NCI-H1417 treated with DMSO at 0.1 percent for 48 hours (cell line): Measurements from ENCODE around the gene XIRP2.

ENCODE experiments used
- DNase-seq: peaks from one replicate; lab custom pipeline; 2025; lab: John Stamatoyannopoulos, UW

XIRP2 gene, protein sequence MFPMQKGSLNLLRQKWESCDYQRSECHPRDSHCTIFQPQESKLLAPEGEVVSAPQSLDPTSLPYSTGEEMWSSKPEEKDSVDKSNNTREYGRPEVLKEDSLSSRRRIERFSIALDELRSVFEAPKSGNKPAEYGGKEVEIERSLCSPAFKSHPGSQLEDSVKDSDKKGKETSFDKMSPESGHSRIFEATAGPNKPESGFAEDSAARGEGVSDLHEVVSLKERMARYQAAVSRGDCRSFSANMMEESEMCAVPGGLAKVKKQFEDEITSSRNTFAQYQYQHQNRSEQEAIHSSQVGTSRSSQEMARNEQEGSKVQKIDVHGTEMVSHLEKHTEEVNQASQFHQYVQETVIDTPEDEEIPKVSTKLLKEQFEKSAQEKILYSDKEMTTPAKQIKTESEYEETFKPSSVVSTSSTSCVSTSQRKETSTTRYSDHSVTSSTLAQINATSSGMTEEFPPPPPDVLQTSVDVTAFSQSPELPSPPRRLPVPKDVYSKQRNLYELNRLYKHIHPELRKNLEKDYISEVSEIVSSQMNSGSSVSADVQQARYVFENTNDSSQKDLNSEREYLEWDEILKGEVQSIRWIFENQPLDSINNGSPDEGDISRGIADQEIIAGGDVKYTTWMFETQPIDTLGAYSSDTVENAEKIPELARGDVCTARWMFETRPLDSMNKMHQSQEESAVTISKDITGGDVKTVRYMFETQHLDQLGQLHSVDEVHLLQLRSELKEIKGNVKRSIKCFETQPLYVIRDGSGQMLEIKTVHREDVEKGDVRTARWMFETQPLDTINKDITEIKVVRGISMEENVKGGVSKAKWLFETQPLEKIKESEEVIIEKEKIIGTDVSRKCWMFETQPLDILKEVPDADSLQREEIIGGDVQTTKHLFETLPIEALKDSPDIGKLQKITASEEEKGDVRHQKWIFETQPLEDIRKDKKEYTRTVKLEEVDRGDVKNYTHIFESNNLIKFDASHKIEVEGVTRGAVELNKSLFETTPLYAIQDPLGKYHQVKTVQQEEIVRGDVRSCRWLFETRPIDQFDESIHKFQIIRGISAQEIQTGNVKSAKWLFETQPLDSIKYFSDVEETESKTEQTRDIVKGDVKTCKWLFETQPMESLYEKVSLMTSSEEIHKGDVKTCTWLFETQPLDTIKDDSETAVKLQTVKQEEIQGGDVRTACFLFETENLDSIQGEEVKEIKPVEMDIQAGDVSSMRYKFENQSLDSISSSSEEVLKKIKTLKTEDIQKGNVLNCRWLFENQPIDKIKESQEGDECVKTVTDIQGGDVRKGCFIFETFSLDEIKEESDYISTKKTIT (N-terminal part only)

GRCh38 chr2:166888180-166888579, at the start of gene XIRP2:
Gene XIRP2, plus strand, starts transcription at chr2:166888480. Its CDS starts 15,003 bp downstream, at chr2:166903483.
- DNase-seq: no peak

DNA sequence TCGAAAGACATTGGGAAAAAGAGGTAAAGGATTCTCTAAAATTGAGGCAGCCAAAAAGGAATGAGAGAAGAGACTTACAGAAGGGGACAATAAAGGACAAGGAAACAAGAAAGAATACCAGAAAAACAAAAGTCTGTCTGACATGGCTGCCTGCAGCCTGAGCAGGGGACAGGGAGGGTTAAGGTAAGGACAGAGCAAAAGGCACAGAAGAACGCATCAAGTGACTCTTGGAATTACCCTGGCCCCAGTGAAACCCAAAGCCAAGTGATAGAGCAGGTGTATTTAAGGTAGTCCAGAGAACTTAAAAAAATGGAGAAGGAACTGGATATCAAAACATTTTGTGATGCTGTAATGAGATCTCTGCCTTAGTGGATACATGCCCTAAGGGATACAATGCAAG, 47.1 kb upstream of the XIRP2 start:
- DNase-seq: no peak

DNA sequence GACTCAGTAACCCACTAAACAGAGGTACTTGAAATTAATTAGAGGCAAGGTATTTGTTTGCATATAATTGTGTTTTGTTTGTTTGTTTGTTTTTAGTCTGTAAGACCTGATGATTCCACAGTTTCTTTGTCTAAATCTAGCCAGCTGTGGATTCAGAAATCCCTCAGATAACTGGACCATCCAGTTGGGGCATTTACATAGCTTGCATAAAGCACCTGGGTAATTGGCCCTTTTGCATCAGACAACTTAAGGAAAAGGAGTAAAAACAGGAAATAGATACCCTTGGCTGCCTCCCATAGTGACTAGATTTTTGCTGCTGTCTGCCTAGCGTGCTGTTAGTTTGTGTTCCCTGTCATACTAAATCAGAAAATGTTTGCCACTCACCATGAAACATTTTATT, 46.6 kb upstream of the XIRP2 start:
- DNase-seq: no peak

DNA sequence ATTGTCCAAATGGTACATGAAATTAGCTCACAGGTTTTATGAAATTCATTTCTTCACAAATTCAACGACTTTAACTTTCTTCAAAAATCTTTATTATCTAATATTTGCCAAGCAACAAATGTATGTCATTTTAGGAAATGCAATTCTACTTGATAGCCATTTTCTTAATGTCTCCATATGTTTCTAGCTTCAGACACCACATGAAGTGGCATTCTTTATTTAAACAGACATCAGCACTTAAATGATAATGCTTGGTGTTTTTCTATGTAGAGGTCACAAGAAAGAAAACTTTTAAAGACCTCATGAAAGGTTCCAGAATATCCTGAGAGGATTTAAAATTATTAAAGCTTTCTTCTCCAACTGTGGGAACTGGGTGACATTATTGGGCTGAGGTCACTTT, 44.2 kb upstream of the XIRP2 start:
- no peak for DNase-seq

DNA sequence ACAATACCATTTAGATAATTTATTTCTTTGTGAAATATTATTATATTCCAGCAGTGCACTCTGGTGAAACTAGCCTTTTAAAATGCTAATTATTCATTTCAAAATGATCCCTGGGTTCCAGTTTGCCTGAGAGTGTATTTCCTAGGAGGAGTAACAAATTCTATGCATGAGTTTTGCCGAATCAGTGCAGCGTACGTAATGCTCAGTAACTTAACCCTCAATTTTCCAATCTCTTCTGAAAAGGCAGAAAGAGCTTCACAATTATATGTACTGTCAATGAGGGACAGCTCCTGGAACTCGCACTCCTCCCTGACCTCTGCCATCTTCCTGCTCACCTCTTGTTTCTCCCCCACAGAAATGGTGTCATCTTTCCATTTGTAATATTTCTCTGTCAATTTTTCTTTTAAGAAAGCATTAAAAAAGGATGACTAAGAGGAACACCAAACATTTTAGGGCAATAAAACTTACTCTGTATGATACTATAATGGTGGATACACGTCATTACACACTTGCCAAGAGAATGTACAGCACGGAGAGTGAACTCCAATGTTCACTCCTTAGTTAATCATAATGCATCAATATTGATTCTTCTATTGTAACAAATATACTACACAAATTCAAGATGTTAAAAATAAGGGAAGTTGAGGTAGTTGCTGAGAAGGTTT, 25.7 kb upstream of the XIRP2 start:
- DNase-seq: no peak

GRCh38 chr2:166867874-166868514, 20.3 kb upstream of the XIRP2 start:
- DNase-seq: no peak

DNA sequence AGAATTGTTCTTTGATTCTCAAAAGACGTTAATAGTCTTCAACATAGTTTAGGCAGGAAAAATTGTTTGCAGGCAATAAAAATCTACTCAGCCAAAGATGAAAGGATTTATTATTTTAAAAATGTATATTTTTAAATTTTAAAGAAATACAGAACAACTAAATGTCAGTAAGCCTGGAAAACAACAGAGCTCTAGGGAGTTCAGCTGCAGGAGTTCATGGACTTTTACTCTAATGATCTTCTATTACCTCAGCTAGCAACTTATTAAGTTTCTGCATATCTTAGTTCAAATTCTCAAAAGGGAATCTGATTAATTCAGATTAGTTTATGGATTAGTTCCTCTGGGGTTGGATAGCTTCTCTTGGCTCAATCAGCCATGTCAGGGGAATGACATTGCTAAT, 17.9 kb upstream of the XIRP2 start:
- DNase-seq: no peak

DNA sequence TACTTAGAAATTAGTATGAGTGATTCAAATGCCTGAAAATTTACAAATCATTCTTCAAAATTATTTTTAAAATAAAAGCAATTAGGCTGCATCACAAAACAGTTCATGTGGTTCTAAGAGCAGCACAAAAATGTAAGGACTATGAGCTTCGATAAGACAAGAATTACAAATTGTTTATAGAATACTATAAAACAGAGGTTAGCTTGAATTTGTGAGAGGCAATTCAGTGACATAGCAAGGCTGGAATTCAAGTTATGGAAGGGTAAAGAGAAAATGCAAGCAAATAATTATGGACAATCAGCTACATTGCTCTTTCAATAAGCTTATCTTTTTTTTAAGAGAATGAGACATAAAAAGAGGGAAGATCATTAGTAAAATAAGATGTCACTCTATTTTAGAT, 7.1 kb upstream of the XIRP2 start:
- DNase-seq: no peak

DNA sequence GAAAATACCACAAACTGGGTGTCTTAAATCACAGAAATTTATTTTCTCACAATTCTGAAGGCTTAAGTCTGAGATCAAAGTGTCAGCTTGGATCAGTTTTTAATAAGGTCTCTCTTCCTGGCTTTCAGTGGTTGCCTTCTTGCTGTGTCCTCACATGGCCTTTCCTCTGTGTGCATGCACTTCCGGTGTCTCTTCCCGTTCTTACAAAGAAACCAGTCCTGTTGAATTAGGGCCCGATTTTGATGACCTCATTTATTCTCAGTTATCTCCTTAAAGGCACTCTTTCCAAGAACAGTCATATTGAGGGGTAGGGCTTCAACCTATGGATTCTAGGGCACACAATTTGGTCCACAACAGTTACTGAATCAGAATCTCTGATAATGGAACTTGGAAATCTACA, 5.4 kb upstream of the XIRP2 start:
- no peak for DNase-seq

DNA sequence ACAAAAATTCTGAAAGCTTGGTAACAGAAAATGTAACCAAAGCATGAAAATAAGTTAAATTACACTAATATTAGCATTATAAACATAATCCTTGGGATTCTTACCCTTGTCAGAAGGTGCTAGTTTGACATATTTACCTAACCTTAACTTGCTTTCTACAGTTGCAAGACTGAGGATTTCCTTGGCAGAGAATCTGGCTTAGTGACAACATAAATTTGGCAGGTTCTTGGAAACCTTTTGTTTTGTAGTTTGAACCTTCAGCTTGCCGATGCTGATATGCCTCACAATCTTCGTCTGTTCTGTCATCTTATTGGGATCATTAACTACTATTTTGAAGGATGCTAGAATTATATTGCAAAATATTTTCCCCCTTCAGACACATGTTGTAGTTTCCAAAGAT, 3.4 kb downstream of the XIRP2 start:
- DNase-seq: no peak

DNA sequence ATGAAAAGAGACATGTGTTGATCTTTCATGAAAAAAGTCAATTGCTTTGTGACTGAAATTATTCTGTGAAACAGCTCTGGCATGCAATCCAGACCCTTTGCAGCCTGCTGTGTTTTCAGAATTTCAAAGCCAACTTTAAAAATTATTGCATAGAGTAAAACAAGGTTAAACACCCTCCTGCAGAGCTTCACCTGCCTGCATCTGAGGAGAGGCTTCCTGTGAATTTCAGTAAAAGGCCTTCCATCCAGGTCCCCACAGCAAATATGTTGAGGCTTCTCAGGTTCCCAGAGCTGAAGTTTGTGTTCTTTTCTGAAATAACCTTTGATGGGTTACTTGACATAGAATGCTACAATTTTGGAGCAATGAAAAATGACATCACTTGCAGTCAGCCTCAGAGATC, 4.1 kb downstream of the XIRP2 start:
- no peak for DNase-seq

- no peak for DNase-seq
Observed at GRCh38 chr2:166895243-166895642, 7.0 kb downstream of the XIRP2 start.

- no peak for DNase-seq
Observed at GRCh38 chr2:166897666-166898065, 9.4 kb downstream of the XIRP2 start.

GRCh38 chr2:166899676-166900075, 11.4 kb downstream of the XIRP2 start:
- DNase-seq: no peak

- no peak for DNase-seq
Observed at GRCh38 chr2:166900700-166901099, 12.4 kb downstream of the XIRP2 start.

DNA sequence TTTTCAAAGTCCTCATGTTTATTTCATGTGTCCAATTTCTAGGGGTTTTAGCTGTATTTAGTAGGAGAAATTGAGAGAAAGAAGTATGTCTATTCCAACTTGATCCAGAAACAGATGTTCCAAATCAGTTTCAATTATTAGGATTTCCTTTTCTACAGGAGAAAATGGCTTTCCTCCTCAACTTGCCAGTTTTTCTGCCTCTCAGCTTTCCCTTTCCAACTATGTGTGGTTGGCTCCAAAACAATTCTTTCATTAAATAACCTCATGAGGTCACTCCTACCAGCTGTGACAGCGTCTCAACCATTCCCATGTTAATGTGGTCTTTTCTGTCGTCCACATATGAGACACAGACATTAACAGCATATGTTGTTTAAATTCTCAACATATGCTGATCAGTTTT, 13.1 kb downstream of the XIRP2 start:
- no peak for DNase-seq

DNA sequence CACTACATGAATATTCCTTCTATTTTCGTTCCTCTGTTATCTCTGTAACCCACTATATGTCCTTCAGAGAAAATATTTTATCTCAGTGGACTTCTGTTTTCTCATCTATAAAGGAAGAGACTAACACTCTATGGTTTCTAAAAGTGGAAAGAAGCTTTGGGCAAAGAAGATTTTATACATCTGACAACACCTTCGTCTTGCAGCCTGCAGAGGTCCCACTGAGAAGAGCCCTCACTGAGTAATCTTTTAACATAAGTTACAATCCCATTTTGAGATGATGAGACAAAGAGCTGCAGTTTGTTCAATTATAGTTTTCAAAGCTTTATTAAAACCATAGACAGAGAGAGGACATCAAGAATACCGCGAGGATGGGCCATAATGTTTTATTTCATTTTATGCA, 28.7 kb downstream of the XIRP2 start:
- no peak for DNase-seq

DNA sequence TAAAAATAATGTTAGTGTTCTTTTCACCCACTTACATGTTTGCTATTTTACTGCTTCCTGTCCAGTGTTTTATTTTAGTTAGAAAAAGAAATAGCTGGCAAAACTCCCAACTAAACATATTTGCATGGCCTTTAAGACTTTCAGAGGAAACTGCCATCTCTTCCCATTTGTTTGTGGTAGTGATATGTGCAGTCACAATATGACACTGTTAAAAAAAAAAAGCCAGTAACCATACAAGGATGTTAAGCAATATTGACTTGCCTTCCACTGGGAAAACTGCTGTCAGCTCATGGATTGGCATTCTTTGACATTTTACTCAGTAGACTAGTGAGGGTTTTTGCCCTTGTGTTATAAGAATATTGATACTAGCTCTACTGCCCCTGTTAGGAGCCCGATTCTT, 29.1 kb downstream of the XIRP2 start:
- DNase-seq: no peak

GRCh38 chr2:166921261-166921896, 33.1 kb downstream of the XIRP2 start:
- no peak for DNase-seq

- no peak for DNase-seq
Observed at GRCh38 chr2:166924967-166925366, 36.7 kb downstream of the XIRP2 start.

- DNase-seq: no peak
Observed at GRCh38 chr2:166926657-166927056, 38.4 kb downstream of the XIRP2 start.
